Measurements from ENCODE around the gene TRIM10.
"Not testable (repeated sequence)": the region's sequence is repeated elsewhere in the genome, so short reads cannot be mapped to it uniquely, and the experiment has no call there.

The TRIM10 gene

DNA sequence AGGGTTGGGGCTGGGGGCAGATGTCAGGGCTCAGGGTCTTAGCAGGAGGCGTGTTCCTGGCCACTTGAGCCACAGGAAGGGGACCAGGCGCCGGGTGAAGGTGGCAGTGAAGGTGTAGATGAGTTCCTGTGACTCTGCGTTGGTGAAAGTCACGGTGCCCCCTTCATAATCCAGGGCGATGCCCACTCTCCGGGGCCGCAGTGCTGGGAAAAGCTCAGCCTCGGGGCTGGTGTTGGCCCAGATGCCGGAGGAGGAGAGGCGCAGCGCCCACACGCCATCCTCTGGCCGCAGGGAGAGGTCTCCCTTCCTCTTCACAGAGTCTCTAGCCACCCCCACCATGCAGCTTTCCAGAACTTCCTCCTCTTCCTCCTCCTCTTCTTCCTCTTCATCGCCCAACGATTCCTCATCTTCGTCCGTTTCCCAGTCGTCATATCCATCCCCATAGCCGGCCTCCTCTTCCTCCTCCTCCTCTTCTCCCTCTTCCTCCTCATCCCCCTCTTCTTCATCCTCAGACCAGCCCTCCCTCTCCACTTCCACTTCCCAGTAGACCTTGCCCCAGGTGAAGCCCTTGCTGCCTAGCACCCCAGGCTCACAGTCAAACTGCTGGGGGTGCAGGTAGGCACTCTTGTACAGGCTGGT is 25.0 kb upstream of the TRIM10 start:
- H3K27ac Mint-ChIP-seq: no peak overlapping the region
- peaks cover 14% of the 10 kb centered on the region for H3K36me3 Mint-ChIP-seq
- H3K4me1 Mint-ChIP-seq: no peaks in the 10 kb centered on the region
- H3K9me3 Mint-ChIP-seq: no peaks in the 10 kb centered on the region
- no peak overlapping the region for H3K4me3 Mint-ChIP-seq
- H3K27me3 Mint-ChIP-seq: no peaks in the 10 kb centered on the region

GRCh38 chr6:30184417-30185031 is 23.5 kb upstream of the TRIM10 start:
- H3K36me3 Mint-ChIP-seq: peaks cover 13% of the 10 kb centered on the region
- H3K4me3 Mint-ChIP-seq: no peak overlapping the region
- H3K27ac Mint-ChIP-seq: no peak overlapping the region
- H3K27me3 Mint-ChIP-seq: peaks cover 4% of the 10 kb centered on the region
- H3K9me3 Mint-ChIP-seq: peaks cover 2% of the 10 kb centered on the region
- no peaks in the 10 kb centered on the region for H3K4me1 Mint-ChIP-seq

- Mint-ChIP-seq H3K27ac (no peak overlapping the region), H3K27me3 (peaks cover 25% of the 10 kb centered on the region), H3K4me1 (no peaks in the 10 kb centered on the region), H3K36me3 (peaks cover 4% of the 10 kb centered on the region), H3K4me3 (no peak overlapping the region), H3K9me3 (peaks cover 6% of the 10 kb centered on the region)
These were observed 19.1 kb upstream of the TRIM10 start for GRCh38 chr6:30180145-30180544.

DNA sequence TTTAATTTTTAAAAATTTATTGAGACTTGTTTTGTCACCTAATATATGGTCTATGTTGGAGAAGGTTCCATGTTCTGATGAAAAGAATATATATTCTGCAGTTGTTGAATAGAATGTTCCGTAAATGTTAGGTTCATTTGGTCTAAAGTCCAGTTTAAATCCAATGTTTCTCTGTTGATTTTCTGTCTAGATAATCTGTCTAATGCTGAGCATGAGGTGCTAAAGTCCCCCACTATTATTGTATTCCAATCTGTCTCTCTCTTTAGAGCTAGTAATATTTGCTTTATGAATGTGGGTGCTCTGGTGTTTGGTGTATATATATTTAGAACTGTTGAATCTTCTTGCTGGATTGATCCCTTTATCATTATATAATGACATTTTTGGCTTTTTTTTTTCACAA is 17.8 kb upstream of the TRIM10 start:
- Mint-ChIP-seq H3K27ac (no peak overlapping the region), H3K36me3 (no peaks in the 10 kb centered on the region), H3K4me1 (no peaks in the 10 kb centered on the region), H3K27me3 (peaks cover 25% of the 10 kb centered on the region), H3K9me3 (peaks cover 6% of the 10 kb centered on the region), H3K4me3 (no peak overlapping the region)

DNA sequence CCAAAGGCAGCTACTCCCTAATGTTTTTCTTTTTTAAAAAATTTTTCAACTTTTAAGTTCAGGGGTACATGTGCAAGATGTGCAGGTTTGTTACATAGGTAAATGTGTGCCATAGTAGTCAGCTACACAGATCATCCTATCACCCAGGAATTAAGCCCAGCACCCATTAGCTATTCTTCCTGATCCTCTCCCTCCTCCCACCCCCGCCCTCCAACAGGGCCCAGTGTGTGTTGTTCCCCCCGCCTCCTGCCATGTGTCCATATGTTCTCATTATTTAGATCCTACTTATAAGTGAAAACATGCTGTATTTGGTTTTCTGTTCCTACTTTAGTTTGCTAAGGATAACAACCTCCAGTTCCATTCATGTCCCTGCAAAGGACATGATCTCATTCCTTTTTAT is 14.8 kb upstream of the TRIM10 start:
- Mint-ChIP-seq H3K4me1 (peaks cover 5% of the 10 kb centered on the region), H3K27me3 (peaks cover 40% of the 10 kb centered on the region), H3K9me3 (peaks cover 6% of the 10 kb centered on the region), H3K36me3 (no peaks in the 10 kb centered on the region), H3K4me3 (no peak overlapping the region), H3K27ac (no peak overlapping the region)

- Mint-ChIP-seq H3K4me3 (no peak overlapping the region), H3K27ac (no peak overlapping the region), H3K9me3 (no peaks in the 10 kb centered on the region), H3K36me3 (no peaks in the 10 kb centered on the region), H3K4me1 (peaks cover 14% of the 10 kb centered on the region), H3K27me3 (peaks cover 51% of the 10 kb centered on the region)
These were observed 11.7 kb upstream of the TRIM10 start for GRCh38 chr6:30172681-30173080.

- Mint-ChIP-seq H3K4me3 (no peak overlapping the region), H3K27me3 (peaks cover 44% of the 10 kb centered on the region), H3K36me3 (no peaks in the 10 kb centered on the region), H3K9me3 (no peaks in the 10 kb centered on the region), H3K4me1 (peaks cover 15% of the 10 kb centered on the region), H3K27ac (no peak overlapping the region)
These were observed 10.9 kb upstream of the TRIM10 start for GRCh38 chr6:30171677-30172471.

DNA sequence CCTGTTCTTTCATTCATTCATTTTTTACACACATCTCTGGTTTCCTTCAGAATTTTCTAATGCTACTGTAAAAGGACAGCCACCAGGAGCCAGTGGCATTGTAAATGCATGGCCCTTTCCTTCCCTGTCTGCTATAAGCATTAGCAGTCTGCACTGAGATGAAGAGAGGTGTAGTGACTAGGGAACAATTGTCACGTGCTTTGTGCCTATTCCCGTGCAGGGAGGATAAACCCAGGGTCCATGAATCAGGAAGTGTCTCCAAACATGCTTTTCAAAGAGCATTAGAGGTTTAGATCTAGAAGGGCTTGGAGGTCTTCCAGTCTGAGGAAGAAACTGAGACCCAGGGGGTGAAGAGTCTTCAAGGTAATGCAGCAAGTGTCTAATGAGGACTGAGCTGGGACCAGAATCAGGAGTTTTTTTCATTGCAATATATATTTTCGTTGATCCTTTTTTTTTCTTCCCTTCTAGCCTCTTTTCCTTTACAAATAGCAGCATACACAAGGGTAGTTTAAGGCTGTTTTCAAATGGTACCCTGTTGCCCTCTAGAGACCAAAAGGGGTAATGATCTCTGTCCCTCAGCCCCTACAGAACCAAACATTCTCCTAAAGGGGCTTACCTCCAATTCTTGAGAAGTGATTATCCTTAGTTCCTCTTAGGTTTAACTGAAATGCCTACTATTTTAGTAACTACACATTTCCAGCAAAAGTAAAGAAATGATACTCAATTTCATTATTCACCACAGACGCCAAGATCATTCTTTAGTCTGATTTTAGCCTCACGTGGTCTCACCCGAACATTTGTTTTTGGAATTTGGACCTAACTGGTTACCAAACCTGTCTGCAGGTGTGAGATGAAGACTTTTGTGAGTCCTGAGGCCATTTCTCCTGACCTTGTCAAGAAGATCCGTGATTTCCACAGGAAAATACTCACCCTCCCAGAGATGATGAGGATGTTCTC is 8.9 kb upstream of the TRIM10 start:
- Mint-ChIP-seq H3K9me3 (no peaks in the 10 kb centered on the region), H3K4me1 (peaks cover 15% of the 10 kb centered on the region), H3K27me3 (peaks cover 35% of the 10 kb centered on the region), H3K4me3 (no peak overlapping the region), H3K36me3 (no peaks in the 10 kb centered on the region), H3K27ac (no peak overlapping the region)

GRCh38 chr6:30168741-30169140 is 7.7 kb upstream of the TRIM10 start:
- Mint-ChIP-seq H3K27me3 (peaks cover 35% of the 10 kb centered on the region), H3K27ac (no peak overlapping the region), H3K4me3 (no peak overlapping the region), H3K9me3 (no peaks in the 10 kb centered on the region), H3K36me3 (no peaks in the 10 kb centered on the region), H3K4me1 (peaks cover 15% of the 10 kb centered on the region)

DNA sequence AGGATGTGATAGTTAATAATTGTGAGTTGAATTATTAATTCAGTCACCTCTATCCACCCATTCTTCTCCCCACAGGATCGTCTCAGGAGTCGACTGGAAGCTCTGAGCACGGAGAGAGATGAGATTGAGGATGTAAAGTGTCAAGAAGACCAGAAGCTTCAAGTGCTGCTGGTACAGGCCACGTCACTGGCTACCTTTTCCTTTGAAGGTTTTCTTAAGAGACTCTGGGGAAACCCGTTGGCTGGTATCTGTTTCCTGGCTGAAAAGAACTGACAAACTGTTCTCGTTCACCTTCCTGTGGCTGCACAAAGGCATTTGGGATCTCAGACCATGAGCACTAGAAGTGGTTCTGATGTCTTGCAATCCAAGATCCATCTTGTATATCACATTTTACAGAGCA is 6.1 kb upstream of the TRIM10 start:
- no peak overlapping the region for H3K4me3 Mint-ChIP-seq
- no peak overlapping the region for H3K27ac Mint-ChIP-seq
- H3K27me3 Mint-ChIP-seq: peaks cover 27% of the 10 kb centered on the region
- H3K4me1 Mint-ChIP-seq: peaks cover 19% of the 10 kb centered on the region
- H3K36me3 Mint-ChIP-seq: no peaks in the 10 kb centered on the region
- H3K9me3 Mint-ChIP-seq: no peaks in the 10 kb centered on the region

- H3K9me3 Mint-ChIP-seq, H3K4me3 Mint-ChIP-seq: not testable (repeated sequence)
These were observed 4.2 kb upstream of the TRIM10 start for GRCh38 chr6:30165238-30165637.

GRCh38 chr6:30164714-30165113 is 3.7 kb upstream of the TRIM10 start:
- peaks cover 8% of the 10 kb centered on the region for H3K4me1 Mint-ChIP-seq
- H3K4me3 Mint-ChIP-seq: no peak overlapping the region
- no peaks in the 10 kb centered on the region for H3K9me3 Mint-ChIP-seq

More at GRCh38 chr6:30165238-30165637, 4.2 kb upstream of the TRIM10 start:
- H3K27ac Mint-ChIP-seq, H3K36me3 Mint-ChIP-seq: not testable (repeated sequence)
- Mint-ChIP-seq H3K4me1 (peaks cover 11% of the 10 kb centered on the region), H3K27me3 (peaks cover 15% of the 10 kb centered on the region)

GRCh38 chr6:30163918-30164654 is 3.1 kb upstream of the TRIM10 start:
- H3K27me3 Mint-ChIP-seq: peaks cover 7% of the 10 kb centered on the region

More at GRCh38 chr6:30164714-30165113, 3.7 kb upstream of the TRIM10 start:
- Mint-ChIP-seq H3K36me3 (no peaks in the 10 kb centered on the region), H3K27ac (no peak overlapping the region), H3K27me3 (peaks cover 9% of the 10 kb centered on the region)

GRCh38 chr6:30163090-30163917 is 2.3 kb upstream of the TRIM10 start, which contains the start of gene TRIM15:
TRIM15 (plus strand) TSS chr6:30163546; CDS start chr6:30163685, 139 bp downstream.
- no peak within 1 kb of the TSS for H3K27ac Mint-ChIP-seq
- H3K9me3 Mint-ChIP-seq: no peaks in the 10 kb centered on the region
- peaks cover 6% of the 10 kb centered on the region for H3K27me3 Mint-ChIP-seq
- no peak within 1 kb of the TSS for H3K4me3 Mint-ChIP-seq
- peaks cover 8% of the 10 kb centered on the region for H3K4me1 Mint-ChIP-seq
- no peaks in the 10 kb centered on the region for H3K36me3 Mint-ChIP-seq

More at GRCh38 chr6:30163918-30164654, 3.1 kb upstream of the TRIM10 start:
- Mint-ChIP-seq H3K9me3 (no peaks in the 10 kb centered on the region), H3K27ac (no peak overlapping the region), H3K36me3 (no peaks in the 10 kb centered on the region), H3K4me3 (no peak overlapping the region), H3K4me1 (peaks cover 8% of the 10 kb centered on the region)
